NB4 (cell line): ENCODE measurements around the gene ATP6V0E1.

ENCODE experiments used
- MAX ChIP-seq: IDR thresholded peaks from 2 replicates; pipeline ENCODE4 v1.6.1; 2011; ENCODE audit warnings: low read depth, low read length
- MYC ChIP-seq: IDR thresholded peaks from 2 replicates; pipeline ENCODE4 v1.6.1; 2011; ENCODE audit warnings: low read depth, low read length
- POLR2A ChIP-seq: IDR thresholded peaks from 2 replicates; pipeline ENCODE4 v1.6.1; 2011; ENCODE audit warnings: mild to moderate bottlenecking; ENCODE audit not compliant: insufficient read length; ENCODE audit errors: extremely low read depth
- TF ChIP-seq, protein P1 (sequence below): IDR thresholded peaks from one replicate; pipeline ENCODE4 v1.5.1; 2012; ENCODE audit warnings: low read depth, low read length

DNA sequence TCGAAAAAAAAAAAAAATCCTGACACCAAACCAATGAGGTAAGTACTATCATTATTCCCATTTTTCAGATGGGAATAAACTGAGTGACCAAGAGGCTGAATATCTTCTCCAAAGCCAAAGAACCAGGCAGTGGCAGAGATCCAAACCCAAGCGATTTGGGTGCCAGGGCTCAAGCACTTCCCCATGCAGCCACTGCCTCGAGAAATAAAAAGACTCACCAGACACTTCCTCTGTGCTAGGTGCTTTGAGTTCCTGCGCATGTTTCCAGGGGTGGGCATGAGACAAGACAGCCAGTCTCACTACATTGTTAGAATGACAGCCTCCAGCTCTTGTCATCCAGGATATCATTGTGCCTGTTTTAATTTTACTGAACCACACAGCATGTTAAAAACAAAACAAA lies 26.6 kb upstream of the ATP6V0E1 start:
- TF ChIP-seq, protein P1, sequence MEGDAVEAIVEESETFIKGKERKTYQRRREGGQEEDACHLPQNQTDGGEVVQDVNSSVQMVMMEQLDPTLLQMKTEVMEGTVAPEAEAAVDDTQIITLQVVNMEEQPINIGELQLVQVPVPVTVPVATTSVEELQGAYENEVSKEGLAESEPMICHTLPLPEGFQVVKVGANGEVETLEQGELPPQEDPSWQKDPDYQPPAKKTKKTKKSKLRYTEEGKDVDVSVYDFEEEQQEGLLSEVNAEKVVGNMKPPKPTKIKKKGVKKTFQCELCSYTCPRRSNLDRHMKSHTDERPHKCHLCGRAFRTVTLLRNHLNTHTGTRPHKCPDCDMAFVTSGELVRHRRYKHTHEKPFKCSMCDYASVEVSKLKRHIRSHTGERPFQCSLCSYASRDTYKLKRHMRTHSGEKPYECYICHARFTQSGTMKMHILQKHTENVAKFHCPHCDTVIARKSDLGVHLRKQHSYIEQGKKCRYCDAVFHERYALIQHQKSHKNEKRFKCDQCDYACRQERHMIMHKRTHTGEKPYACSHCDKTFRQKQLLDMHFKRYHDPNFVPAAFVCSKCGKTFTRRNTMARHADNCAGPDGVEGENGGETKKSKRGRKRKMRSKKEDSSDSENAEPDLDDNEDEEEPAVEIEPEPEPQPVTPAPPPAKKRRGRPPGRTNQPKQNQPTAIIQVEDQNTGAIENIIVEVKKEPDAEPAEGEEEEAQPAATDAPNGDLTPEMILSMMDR, result no peak
- TF ChIP-seq POLR2A (no peak), MAX (no peak), MYC (no peak)
